ENCODE data around the gene RAB11FIP5. TPM values are rescaled to one million over a fixed set of nuclear protein-coding genes. Genes with fewer than 3 reads are reported as not detected.

The RAB11FIP5 gene
- total RNA-seq, 4 donors from 2014 or later = 34.4 to 39.4 (median 37.3) TPM

DNA sequence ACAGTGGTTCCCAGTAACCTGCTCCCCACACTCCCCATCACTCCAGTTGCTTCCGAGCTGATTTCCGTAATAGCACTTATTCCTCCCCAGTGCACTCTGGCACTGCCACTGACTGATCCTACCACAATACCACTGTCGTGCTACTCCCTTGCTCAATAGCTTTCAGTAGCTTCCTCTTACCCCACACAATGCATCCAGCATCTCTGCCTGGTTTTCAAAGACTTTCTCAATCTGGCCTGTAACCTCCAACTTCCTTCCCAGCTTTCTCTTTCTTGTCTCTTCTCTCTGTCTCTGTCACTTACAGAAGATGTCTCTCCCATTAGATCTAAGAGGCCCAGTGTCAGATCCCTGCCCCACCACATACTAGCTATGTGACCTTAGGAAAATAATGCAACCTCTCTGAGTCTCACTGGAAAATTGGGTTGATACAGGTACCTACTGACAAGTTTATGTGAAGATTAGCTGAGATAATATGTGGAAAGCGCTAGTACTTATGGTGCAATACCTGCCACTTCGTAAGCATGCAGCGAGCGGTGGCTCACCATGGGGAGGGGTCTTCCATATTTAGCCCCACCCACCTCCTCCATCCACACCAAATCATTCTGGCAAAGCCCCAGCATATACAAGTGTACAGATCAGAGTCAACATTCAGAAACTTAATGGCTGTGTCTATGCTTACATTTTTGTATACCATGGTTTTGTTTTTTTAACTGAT is 77.9 kb downstream of the RAB11FIP5 start:
- no peak overlapping the region for H3K27ac ChIP-seq
- H3K36me3 ChIP-seq = no peaks in the 10 kb centered on the region
- TF ChIP-seq POLR2A (IDR thresholded peaks at IDR 0.05) = no peak
- TF ChIP-seq, protein P1, sequence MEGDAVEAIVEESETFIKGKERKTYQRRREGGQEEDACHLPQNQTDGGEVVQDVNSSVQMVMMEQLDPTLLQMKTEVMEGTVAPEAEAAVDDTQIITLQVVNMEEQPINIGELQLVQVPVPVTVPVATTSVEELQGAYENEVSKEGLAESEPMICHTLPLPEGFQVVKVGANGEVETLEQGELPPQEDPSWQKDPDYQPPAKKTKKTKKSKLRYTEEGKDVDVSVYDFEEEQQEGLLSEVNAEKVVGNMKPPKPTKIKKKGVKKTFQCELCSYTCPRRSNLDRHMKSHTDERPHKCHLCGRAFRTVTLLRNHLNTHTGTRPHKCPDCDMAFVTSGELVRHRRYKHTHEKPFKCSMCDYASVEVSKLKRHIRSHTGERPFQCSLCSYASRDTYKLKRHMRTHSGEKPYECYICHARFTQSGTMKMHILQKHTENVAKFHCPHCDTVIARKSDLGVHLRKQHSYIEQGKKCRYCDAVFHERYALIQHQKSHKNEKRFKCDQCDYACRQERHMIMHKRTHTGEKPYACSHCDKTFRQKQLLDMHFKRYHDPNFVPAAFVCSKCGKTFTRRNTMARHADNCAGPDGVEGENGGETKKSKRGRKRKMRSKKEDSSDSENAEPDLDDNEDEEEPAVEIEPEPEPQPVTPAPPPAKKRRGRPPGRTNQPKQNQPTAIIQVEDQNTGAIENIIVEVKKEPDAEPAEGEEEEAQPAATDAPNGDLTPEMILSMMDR (IDR thresholded peaks at IDR 0.05) = no peak
- no peak for DNase-seq
- no peaks in the 10 kb centered on the region for H3K9me3 ChIP-seq
- intact Hi-C loops (cut with DNase I) = no loop called here
- no peak overlapping the region for H3K4me3 ChIP-seq (replicated peaks in 1 of 3)
- H3K27me3 ChIP-seq = no peaks in the 10 kb centered on the region
- no peaks in the 10 kb centered on the region for H3K4me1 ChIP-seq
- whole genome bisulfite sequencing, 2 donors = 90 to 96% methylated on average over 7 of the region's 7 CpGs

GRCh38 chr2:73033766-73034381 is 78.9 kb downstream of the RAB11FIP5 start:
- Histone ChIP-seq H3K4me3 (replicated peaks in 1 of 3) (no peak overlapping the region), H3K27ac (no peak overlapping the region), H3K36me3 (no peaks in the 10 kb centered on the region), H3K9me3 (no peaks in the 10 kb centered on the region), H3K27me3 (no peaks in the 10 kb centered on the region), H3K4me1 (no peaks in the 10 kb centered on the region)
- TF ChIP-seq, protein P1 (IDR thresholded peaks at IDR 0.05) = no peak
- WGBS, 2 donors = 92 to 93% methylated on average over 5 of the region's 5 CpGs
- intact Hi-C loops (cut with DNase I) = no loop called here
- DNase-seq = no peak

DNA sequence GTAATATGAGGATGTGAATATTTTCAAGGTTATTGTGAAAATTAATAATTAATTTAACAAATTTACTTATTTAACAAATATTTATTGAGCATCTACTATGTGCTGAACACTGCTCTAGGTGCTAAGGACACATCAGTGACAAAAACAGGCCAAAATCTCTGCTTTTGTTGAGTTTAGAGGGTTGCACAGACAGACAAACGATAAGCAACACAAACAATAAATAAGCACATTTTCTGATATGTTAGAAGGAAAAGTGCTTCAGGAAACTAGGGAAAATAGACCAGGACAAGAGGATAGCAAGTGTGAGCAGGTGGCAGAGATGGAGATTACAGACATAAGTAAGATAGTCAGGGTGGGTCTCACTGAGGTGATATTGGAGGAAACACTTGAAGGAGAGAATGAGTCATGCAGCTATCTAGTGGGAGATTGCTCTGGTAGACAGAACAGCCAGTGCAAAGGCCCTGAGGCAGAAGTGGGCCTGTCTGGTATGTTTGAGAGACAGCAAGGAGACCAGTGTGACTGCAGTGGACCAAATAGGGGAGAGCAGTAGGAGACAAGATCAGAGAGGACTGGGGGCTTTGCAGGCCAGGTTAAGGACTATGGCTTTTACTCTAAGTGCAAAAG is 79.5 kb downstream of the RAB11FIP5 start:
- WGBS, 2 donors = 94 to 100% methylated on average over 1 of the region's 1 CpG
- Histone ChIP-seq H3K27ac (no peak overlapping the region), H3K4me3 (replicated peaks in 1 of 3) (no peak overlapping the region), H3K27me3 (no peaks in the 10 kb centered on the region), H3K36me3 (no peaks in the 10 kb centered on the region), H3K4me1 (no peaks in the 10 kb centered on the region), H3K9me3 (no peaks in the 10 kb centered on the region)
- intact Hi-C loops (cut with DNase I) = no loop called here
- TF ChIP-seq, protein P1 (IDR thresholded peaks at IDR 0.05) = no peak
- no peak for TF ChIP-seq POLR2A (IDR thresholded peaks at IDR 0.05)
- DNase-seq = no peak

- Histone ChIP-seq H3K27me3 (no peaks in the 10 kb centered on the region), H3K4me3 (replicated peaks in 1 of 3) (no peak overlapping the region), H3K9me3 (no peaks in the 10 kb centered on the region), H3K36me3 (no peaks in the 10 kb centered on the region), H3K4me1 (no peaks in the 10 kb centered on the region), H3K27ac (no peak overlapping the region)
- 90 to 91% methylated on average over 5 of the region's 5 CpGs for WGBS, 2 donors
- intact Hi-C loops (cut with DNase I) = no loop called here
- no peak for TF ChIP-seq POLR2A (IDR thresholded peaks at IDR 0.05)
- no peak for DNase-seq
Observed at GRCh38 chr2:73032702-73033097, 80.0 kb downstream of the RAB11FIP5 start.

DNA sequence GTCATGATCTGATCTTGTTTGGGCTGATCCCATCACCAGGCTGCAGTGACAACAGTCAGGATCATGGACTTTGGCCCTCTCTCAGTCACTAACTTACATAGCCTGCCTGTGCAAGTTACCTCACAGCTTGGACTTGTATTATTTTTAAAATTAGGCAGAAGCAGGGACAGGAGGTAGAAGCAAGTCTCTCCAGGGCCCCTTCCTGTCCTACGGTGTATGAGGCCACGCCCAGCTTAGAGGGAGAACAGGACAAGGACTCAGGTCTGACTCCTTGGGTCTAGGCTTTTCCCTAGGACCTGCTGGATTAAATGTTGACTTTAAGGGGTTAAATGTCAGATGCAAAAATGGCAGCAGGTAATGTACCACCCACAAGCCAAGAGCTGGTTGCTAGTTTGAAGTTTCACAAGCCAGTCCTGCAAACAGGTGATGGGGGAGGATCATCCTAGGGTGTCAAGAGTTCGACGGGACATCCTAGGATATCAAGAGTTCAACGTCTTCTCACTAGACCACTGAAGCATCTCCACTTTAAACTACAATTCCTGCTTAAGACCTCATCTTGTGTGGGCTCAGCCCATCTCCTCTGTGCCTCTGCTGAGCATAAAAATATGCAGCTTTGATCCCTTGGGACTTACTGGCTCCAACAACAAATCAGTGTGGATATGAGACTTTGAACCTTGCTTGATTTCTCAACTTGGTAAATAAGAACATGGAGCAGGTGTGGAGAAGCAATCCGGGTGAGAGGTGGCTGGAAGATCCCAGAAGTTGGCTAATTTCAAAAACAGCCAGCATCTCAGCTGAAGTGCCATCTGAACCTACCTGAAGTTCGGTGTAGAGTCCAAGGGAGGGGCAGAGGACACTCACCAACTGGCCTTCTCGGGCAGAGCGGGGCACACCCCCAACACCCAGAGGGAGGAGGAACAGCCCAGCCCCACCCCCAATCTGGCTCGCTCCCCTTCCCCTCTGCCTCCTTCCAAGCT is 80.7 kb downstream of the RAB11FIP5 start:
- TF ChIP-seq, protein P1 (IDR thresholded peaks at IDR 0.05) = no peak
- no peak for TF ChIP-seq POLR2A (IDR thresholded peaks at IDR 0.05)
- no peaks in the 10 kb centered on the region for H3K27me3 ChIP-seq
- H3K36me3 ChIP-seq = no peaks in the 10 kb centered on the region
- H3K4me1 ChIP-seq = no peaks in the 10 kb centered on the region
- no peak for DNase-seq
- 80 to 81% methylated on average over 9 to 10 of the region's 10 CpGs for WGBS, 2 donors
- no peaks in the 10 kb centered on the region for H3K9me3 ChIP-seq
- intact Hi-C loops (cut with DNase I) = no loop called here
- no peak overlapping the region for H3K27ac ChIP-seq
- H3K4me3 ChIP-seq (replicated peaks in 1 of 3) = no peak overlapping the region

Data from thyroid gland (tissue), 4 donors.